ENCODE results near the gene TGOLN2. TPM values are rescaled to one million over a fixed set of nuclear protein-coding genes. Genes with fewer than 3 reads are reported as not detected.

Gene TGOLN2
- total and polyA plus RNA-seq, 7 donors, result 14.3 to 51.7 (median 36.8) TPM

DNA sequence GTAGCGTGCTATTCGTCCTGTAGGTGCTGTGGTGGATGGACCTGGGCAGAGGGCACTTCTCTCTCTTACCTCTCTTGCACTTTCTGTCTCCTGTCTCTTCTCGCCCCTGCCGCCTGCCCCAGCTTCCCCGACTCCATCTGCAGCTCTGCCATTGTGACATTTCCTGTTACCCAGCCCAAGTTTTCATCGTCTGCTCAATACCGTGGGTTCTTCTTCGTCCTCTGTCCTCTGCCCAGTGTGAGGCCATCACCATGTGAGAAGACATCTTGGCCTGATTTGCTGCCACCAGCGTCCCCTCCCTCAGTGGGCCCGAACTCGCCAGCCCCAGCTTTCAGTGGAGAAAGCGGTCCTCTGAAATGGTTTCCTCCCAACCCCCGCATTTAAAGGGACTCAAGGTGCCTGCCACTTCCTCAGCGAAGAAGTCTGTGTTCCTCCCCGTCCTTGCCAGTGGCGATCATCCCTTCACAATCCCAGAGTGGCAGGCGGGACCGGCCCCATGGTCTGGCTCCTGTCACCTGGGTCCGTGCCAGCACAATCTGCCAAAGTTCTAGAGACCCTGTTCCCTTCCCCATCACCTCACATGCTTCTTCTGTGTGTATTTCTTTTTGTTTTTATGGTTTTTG, 18.0 kb downstream of the TGOLN2 start:
- Histone ChIP-seq H3K9me3 (no peaks in the 10 kb centered on the region), H3K27me3 (ENCODE audit: insufficient read depth in 3 of 3, low read length in 2 of 3) (no peaks in the 10 kb centered on the region), H3K4me1 (no peaks in the 10 kb centered on the region), H3K36me3 (ENCODE audit: insufficient read depth in 1 of 2, low read depth in 1 of 2) (peaks cover 3 to 41% of the 10 kb centered on the region in 2 donors), H3K4me3 (no peak overlapping the region), H3K27ac (no peak overlapping the region)
- ATAC-seq (no peak), DNase-seq (no peak)
- TF ChIP-seq, protein P1, sequence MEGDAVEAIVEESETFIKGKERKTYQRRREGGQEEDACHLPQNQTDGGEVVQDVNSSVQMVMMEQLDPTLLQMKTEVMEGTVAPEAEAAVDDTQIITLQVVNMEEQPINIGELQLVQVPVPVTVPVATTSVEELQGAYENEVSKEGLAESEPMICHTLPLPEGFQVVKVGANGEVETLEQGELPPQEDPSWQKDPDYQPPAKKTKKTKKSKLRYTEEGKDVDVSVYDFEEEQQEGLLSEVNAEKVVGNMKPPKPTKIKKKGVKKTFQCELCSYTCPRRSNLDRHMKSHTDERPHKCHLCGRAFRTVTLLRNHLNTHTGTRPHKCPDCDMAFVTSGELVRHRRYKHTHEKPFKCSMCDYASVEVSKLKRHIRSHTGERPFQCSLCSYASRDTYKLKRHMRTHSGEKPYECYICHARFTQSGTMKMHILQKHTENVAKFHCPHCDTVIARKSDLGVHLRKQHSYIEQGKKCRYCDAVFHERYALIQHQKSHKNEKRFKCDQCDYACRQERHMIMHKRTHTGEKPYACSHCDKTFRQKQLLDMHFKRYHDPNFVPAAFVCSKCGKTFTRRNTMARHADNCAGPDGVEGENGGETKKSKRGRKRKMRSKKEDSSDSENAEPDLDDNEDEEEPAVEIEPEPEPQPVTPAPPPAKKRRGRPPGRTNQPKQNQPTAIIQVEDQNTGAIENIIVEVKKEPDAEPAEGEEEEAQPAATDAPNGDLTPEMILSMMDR (IDR thresholded peaks at IDR 0.05), result no peak
- WGBS, 3 donors, result 61 to 72% (median 67%) methylated on average over 19 of the region's 19 CpGs
- intact Hi-C loops (cut with DNase I), result no loop called here

DNA sequence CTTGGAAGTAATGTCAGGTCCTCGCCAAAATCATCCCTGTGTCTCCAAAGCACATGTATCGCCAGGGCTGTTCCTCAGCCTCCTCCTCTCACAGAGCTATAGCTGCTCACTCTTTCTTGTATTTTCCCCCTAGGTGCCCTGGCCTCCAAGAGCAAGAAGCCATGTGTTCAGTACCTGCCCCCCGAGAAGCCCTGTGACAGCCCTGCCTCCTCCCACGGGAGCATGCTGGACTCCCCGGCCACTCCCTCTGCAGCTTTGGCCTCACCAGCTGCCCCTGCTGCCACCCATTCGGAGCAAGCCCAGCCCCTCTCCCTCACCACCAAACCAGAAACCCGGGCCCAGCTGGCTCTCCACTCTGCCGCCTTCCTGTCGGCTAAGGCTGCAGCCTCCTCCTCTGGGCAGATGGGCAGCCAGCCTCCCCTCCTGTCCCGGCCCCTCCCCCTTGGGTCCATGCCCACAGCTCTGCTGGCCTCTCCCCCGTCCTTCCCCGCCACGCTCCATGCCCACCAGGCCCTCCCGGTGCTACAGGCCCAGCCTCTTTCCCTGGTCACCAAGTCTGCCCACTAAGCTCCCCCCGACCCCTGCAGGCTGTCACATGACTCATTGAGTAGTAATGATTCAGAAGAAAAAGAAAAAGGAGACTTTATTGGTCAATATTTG, 18.8 kb downstream of the TGOLN2 start:
- WGBS, 3 donors, result 45 to 51% (median 46%) methylated on average over 14 to 15 of the region's 15 CpGs
- intact Hi-C loops (cut with DNase I), result no loop called here
- Histone ChIP-seq H3K27ac (no peak overlapping the region), H3K27me3 (ENCODE audit: insufficient read depth in 3 of 3, low read length in 2 of 3) (no peaks in the 10 kb centered on the region), H3K4me3 (no peak overlapping the region), H3K4me1 (no peaks in the 10 kb centered on the region), H3K9me3 (no peaks in the 10 kb centered on the region), H3K36me3 (ENCODE audit: insufficient read depth in 1 of 2, low read depth in 1 of 2) (peaks cover 0 to 36% of the 10 kb centered on the region in 2 donors)
- peak; percentile 66 to 74 for DNase-seq
- TF ChIP-seq, protein P1 (IDR thresholded peaks at IDR 0.05), result no peak
- peak; percentile 23 to 41 (median 26) for ATAC-seq

DNA sequence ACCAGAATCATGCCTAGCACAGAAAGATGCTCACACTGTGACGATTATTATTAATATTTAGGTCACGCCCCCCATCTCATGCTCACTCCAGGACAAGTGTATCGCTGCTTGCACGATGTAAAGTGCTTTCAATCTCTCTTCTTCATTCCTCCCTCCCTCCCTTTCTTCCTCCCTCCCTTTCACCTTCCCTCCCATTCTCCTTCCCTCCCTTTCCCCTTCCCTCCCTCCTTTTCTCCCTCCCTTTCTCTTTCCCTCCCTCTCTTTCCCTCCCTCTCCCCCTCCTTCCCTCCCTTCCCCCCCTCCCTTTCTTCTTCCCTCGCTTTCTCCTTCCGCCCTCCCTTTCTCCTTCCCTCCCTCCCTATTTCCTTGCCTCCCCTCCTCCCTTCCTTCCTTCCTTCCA, 19.6 kb downstream of the TGOLN2 start:
- intact Hi-C loops (cut with DNase I), result no loop called here
- H3K4me1 ChIP-seq, result no peaks in the 10 kb centered on the region
- no peak overlapping the region for H3K4me3 ChIP-seq
- no peak overlapping the region for H3K27ac ChIP-seq
- WGBS, 3 donors, result 82 to 86% (median 86%) methylated on average over 6 of the region's 6 CpGs
- TF ChIP-seq, protein P1 (IDR thresholded peaks at IDR 0.05), result no peak
- H3K9me3 ChIP-seq, result no peaks in the 10 kb centered on the region
- DNase-seq (no peak), ATAC-seq (no peak)
- H3K36me3 ChIP-seq (ENCODE audit: insufficient read depth in 1 of 2, low read depth in 1 of 2), result peaks cover 0 to 38% of the 10 kb centered on the region in 2 donors
- no peaks in the 10 kb centered on the region for H3K27me3 ChIP-seq (ENCODE audit: insufficient read depth in 3 of 3, low read length in 2 of 3)

- no peak overlapping the region for H3K27ac ChIP-seq
- TF ChIP-seq, protein P1 (IDR thresholded peaks at IDR 0.05), result no peak
- no peak overlapping the region for H3K4me3 ChIP-seq
- H3K27me3 ChIP-seq (ENCODE audit: insufficient read depth in 3 of 3, low read length in 2 of 3), result no peaks in the 10 kb centered on the region
- no peaks in the 10 kb centered on the region for H3K9me3 ChIP-seq
- no peaks in the 10 kb centered on the region for H3K4me1 ChIP-seq
- 70 to 78% (median 74%) methylated on average over 9 of the region's 9 CpGs for WGBS, 3 donors
- ATAC-seq, result no peak
- peaks cover 0 to 45% of the 10 kb centered on the region in 2 donors for H3K36me3 ChIP-seq (ENCODE audit: insufficient read depth in 1 of 2, low read depth in 1 of 2)
- intact Hi-C loops (cut with DNase I), result no loop called here
- no peak for DNase-seq
Observed at GRCh38 chr2:85307527-85307897, 20.3 kb downstream of the TGOLN2 start.

All from psoas muscle (tissue), 8 donors.